Mucosa of stomach (tissue), 1 donor: ENCODE results near the gene STX8.
"Not testable (repeated sequence)": the region's sequence is repeated elsewhere in the genome, so short reads cannot be mapped to it uniquely, and the experiment has no call there.

Source experiments
- H3K27me3 ChIP-seq: one replicate; pipeline ENCODE4 v1.7.0; 2013; ENCODE audit warnings: mild to moderate bottlenecking, low read length; ENCODE audit not compliant: control insufficient read depth, insufficient read depth
- H3K36me3 ChIP-seq: one replicate; pipeline ENCODE4 v1.7.0; 2013; ENCODE audit warnings: low read length; ENCODE audit not compliant: control insufficient read depth, insufficient read depth
- H3K4me1 ChIP-seq: one replicate; pipeline ENCODE4 v1.7.0; 2013; ENCODE audit warnings: mild to moderate bottlenecking, low read length; ENCODE audit not compliant: control insufficient read depth, insufficient read depth
- H3K4me3 ChIP-seq: one replicate; pipeline ENCODE4 v1.7.0; 2013; ENCODE audit warnings: low read length
- H3K9ac ChIP-seq: one replicate; pipeline ENCODE4 v1.7.0; 2013; ENCODE audit warnings: mild to moderate bottlenecking, low read length, moderate library complexity
- H3K9me3 ChIP-seq: one replicate; pipeline ENCODE4 v1.7.0; 2013; ENCODE audit warnings: mild to moderate bottlenecking, low read length, moderate library complexity; ENCODE audit not compliant: control insufficient read depth
- donor health status: Pancreatic carcinoma.

Gene STX8

GRCh38 chr17:9368631-9369030 is 207.0 kb downstream of the STX8 start:
- H3K4me1 ChIP-seq, result peaks cover 2% of the 10 kb centered on the region
- H3K4me3 ChIP-seq, result no peak overlapping the region
- H3K9ac ChIP-seq, result no peak overlapping the region
- H3K36me3 ChIP-seq, result no peaks in the 10 kb centered on the region
- no peaks in the 10 kb centered on the region for H3K9me3 ChIP-seq
- H3K27me3 ChIP-seq, result no peaks in the 10 kb centered on the region

DNA sequence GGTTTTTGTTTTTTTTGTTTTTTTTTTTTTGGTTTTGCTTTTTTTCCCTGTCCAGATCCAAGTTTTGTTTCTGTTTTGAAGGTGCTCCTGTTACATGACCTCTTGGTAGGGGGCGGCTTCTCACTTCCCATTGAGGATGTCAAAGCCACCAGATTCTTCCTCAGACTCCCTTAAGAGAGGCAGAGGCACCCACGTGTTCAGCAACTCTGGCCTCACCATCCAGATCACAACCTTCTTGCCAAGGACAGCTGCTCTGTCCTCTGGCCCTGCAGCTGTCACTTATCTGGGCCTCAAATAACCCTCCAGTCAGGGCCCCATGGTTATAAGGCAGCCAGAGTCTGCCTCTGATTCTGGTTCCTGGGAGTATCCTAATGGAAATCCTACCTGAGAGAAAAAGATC is 208.5 kb downstream of the STX8 start:
- no peaks in the 10 kb centered on the region for H3K27me3 ChIP-seq
- peaks cover 9% of the 10 kb centered on the region for H3K4me1 ChIP-seq
- H3K36me3 ChIP-seq, result no peaks in the 10 kb centered on the region
- no peak overlapping the region for H3K9ac ChIP-seq
- no peak overlapping the region for H3K4me3 ChIP-seq
- no peaks in the 10 kb centered on the region for H3K9me3 ChIP-seq

- no peak overlapping the region for H3K9ac ChIP-seq
- H3K27me3 ChIP-seq, result no peaks in the 10 kb centered on the region
- no peaks in the 10 kb centered on the region for H3K36me3 ChIP-seq
- H3K9me3 ChIP-seq, result no peaks in the 10 kb centered on the region
- H3K4me3 ChIP-seq, result no peak overlapping the region
- H3K4me1 ChIP-seq, result peaks cover 9% of the 10 kb centered on the region
Measured at GRCh38 chr17:9364837-9365430, 210.7 kb downstream of the STX8 start.

GRCh38 chr17:9363440-9364350 is 211.9 kb downstream of the STX8 start:
- Histone ChIP-seq H3K36me3 (no peaks in the 10 kb centered on the region), H3K27me3 (no peaks in the 10 kb centered on the region), H3K4me3 (no peak overlapping the region), H3K9me3 (no peaks in the 10 kb centered on the region), H3K4me1 (peaks cover 9% of the 10 kb centered on the region), H3K9ac (no peak overlapping the region)

DNA sequence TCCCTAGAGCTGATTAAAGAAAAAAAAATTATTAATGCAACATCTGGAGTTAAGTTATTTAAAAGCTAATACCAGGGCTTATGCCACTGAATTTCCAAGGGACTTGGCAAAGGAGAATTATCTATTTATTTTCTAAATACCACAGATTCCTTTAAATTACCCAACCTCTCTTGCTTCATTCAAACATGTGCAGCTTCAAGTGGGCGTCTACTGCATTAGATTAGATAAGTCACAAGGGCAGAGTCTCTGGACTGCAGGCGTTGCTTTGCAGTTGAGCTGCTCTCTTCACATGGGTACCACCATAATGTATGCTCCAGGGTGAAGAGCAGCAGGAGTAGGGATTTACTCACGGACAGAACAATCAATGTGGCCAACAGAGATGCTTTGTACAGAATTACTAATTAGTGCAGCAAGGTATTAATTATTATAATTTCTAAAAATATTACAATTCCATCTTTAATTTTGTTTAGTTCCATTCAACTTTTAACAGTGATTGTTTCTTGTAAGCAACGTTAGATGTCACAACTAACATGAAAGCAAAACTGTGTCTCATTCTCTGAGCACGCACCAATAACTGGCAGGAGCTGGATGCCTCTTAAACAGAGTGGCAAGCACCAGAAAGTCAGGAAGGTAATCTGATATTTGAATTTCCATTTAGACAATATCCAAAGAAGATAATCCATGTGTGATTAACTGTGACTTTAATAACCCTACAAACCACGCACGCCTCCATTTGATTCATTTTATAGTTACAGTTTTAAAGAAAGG is 214.2 kb downstream of the STX8 start:
- no peak overlapping the region for H3K4me3 ChIP-seq

DNA sequence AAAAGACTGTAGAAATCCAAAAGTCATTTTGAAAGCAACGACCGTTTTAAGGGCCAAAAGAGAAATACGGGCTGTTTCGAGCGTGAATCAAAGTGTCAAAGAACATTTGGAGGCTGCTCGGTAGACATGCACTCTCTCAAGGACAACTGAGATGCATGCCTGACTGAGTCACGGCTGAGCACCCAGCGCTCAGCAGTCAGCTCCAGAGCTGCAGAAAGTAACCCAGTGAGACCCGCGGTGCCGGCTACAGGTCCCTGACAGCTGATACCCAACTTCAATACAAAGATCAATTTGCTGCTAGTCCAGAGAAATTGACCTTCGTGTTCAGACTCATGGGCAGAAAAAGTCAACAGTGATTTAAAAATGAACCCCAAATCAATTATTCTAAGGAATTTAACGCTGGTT is 214.9 kb downstream of the STX8 start:
- Histone ChIP-seq H3K36me3 (no peaks in the 10 kb centered on the region), H3K4me3 (no peak overlapping the region)

More for the DNA sequence above, 214.2 kb downstream of the STX8 start:
- H3K27me3 ChIP-seq, result no peaks in the 10 kb centered on the region
- H3K36me3 ChIP-seq, result no peaks in the 10 kb centered on the region
- H3K4me1 ChIP-seq, result peaks cover 9% of the 10 kb centered on the region
- H3K9ac ChIP-seq, result no peak overlapping the region
- H3K9me3 ChIP-seq, result no peaks in the 10 kb centered on the region

GRCh38 chr17:9356488-9356911 is 219.1 kb downstream of the STX8 start:
- Histone ChIP-seq H3K4me3 (no peak overlapping the region), H3K9ac (no peak overlapping the region), H3K36me3 (no peaks in the 10 kb centered on the region), H3K9me3 (no peaks in the 10 kb centered on the region), H3K27me3 (no peaks in the 10 kb centered on the region), H3K4me1 (no peaks in the 10 kb centered on the region)

More for the DNA sequence above, 214.9 kb downstream of the STX8 start:
- peaks cover 9% of the 10 kb centered on the region for H3K4me1 ChIP-seq
- H3K9ac ChIP-seq, result no peak overlapping the region
- no peaks in the 10 kb centered on the region for H3K27me3 ChIP-seq
- H3K9me3 ChIP-seq, result no peaks in the 10 kb centered on the region

DNA sequence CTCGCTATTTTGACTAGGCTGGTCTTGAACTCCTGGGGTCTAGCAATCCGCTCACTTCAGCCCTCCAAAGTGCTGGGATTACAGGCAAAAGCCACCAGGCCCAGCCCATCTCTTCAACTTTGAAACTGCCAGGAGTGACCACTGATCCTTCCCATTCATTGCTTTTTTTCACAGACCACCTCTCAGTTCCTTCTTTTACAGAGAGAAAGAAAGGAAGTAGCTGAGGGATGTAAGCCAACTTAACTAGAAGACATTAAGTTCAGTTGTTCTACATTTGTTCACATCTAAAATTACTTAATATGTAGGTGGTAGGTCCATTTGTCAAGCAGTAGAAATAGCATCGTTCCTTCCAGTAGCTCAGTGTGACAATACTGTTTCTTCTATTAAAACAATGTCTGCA is 219.8 kb downstream of the STX8 start:
- Histone ChIP-seq H3K36me3 (no peaks in the 10 kb centered on the region), H3K9me3 (no peaks in the 10 kb centered on the region), H3K27me3 (no peaks in the 10 kb centered on the region), H3K4me1 (no peaks in the 10 kb centered on the region), H3K4me3 (no peak overlapping the region), H3K9ac (no peak overlapping the region)

GRCh38 chr17:9355231-9355630 is 220.4 kb downstream of the STX8 start:
- not testable (repeated sequence) for H3K36me3 ChIP-seq, H3K9ac ChIP-seq, H3K27me3 ChIP-seq, H3K4me1 ChIP-seq, H3K4me3 ChIP-seq, H3K9me3 ChIP-seq

DNA sequence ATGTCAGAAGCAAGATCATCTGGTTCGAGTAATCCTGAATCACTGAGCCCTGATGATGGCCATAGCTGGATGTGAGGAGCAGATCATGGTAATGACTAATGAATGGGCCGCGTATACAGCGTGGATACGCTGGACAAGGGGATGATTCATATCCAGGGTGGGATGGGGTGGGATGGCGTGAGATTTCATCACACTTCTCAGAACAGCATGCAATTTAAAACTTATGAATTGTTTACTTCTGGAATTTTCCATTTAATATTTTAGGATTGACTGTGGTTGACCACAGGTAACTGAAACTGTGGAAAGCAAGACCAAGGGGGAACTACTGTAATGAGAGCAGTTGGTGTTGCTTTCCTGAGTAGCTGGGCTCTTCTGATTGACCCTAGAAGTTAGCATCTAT is 225.5 kb downstream of the STX8 start:
- Histone ChIP-seq H3K4me1 (no peaks in the 10 kb centered on the region), H3K36me3 (no peaks in the 10 kb centered on the region)

GRCh38 chr17:9346296-9346926 is 229.2 kb downstream of the STX8 start:
- H3K9ac ChIP-seq, result no peak overlapping the region
- no peaks in the 10 kb centered on the region for H3K9me3 ChIP-seq
- H3K27me3 ChIP-seq, result no peaks in the 10 kb centered on the region
- H3K36me3 ChIP-seq, result no peaks in the 10 kb centered on the region
- H3K4me3 ChIP-seq, result no peak overlapping the region
- no peaks in the 10 kb centered on the region for H3K4me1 ChIP-seq

More for the DNA sequence above, 225.5 kb downstream of the STX8 start:
- Histone ChIP-seq H3K9me3 (no peaks in the 10 kb centered on the region), H3K9ac (no peak overlapping the region), H3K27me3 (no peaks in the 10 kb centered on the region), H3K4me3 (no peak overlapping the region)
